Gastroesophageal sphincter (tissue), 3 donors: ENCODE data around the gene AQP6.

Experiments used
- EP300 ChIP-seq: sonication (generic); formaldehyde crosslinking; IDR thresholded peaks from one replicate; pipeline ENCODE4 v1.6.1; 2017; ENCODE audit warnings: antibody characterized with exemption, mild to moderate bottlenecking
- POLR2A ChIP-seq, 2 donors: fragments of 450-650 bp; IDR thresholded peaks; one replicate each; pipeline ENCODE4 v1.6.1; 2017; ENCODE audit warnings: antibody characterized with exemption in 2 of 2, mild to moderate bottlenecking in 2 of 2, moderate library complexity in 1 of 2
- TF ChIP-seq, protein P1 (sequence below), 4 experiments: fragments of 200-600 bp in 2 of 4; fragments of 450-650 bp in 2 of 4; sonication (generic) in 1 of 4; IDR thresholded peaks; one replicate each; pipeline ENCODE4 v1.5.1; 2017 to 2019; ENCODE audit warnings: antibody characterized with exemption in 4 of 4, mild to moderate bottlenecking in 2 of 4, moderate library complexity in 2 of 4

DNA sequence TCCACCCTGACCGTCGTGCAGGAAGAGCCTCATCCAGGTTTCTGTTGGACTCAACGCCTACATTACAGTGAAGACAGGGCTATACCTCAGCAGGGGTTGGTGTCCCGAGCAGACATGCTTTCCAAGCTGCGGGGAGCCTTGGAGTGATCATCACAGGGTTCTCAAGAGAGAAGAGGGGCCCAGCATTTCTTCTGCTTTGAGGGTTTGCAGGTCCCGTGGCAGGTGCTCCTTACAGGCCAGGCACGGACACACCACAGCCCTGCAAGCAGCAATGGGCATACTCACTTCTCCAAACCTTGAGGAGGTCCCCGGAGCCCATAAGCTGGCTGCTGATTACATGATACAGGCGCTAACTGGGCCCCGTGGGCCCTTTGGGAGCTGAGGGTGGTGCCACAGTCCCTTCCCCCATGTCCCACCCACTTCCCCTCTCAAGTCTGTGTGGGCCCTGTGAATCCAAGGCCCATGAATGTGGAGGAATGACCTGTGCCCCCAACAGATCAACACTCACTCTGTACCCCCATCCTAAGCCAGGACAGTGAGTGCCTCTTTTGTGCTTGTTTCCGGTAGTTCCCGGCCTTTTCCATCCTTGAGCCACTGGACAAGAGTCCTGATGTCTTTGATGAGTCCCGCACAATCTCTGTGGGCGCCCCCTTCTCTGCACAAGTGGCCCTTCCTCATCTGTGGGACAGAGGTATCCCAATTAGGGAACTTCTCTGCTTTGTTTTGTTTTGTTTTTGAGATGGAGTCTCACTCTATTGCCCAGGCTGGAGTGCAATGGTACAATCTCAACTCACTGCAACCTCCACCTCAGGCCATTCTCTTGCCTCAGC, 21.1 kb upstream of the AQP6 start:
- TF ChIP-seq, protein P1, sequence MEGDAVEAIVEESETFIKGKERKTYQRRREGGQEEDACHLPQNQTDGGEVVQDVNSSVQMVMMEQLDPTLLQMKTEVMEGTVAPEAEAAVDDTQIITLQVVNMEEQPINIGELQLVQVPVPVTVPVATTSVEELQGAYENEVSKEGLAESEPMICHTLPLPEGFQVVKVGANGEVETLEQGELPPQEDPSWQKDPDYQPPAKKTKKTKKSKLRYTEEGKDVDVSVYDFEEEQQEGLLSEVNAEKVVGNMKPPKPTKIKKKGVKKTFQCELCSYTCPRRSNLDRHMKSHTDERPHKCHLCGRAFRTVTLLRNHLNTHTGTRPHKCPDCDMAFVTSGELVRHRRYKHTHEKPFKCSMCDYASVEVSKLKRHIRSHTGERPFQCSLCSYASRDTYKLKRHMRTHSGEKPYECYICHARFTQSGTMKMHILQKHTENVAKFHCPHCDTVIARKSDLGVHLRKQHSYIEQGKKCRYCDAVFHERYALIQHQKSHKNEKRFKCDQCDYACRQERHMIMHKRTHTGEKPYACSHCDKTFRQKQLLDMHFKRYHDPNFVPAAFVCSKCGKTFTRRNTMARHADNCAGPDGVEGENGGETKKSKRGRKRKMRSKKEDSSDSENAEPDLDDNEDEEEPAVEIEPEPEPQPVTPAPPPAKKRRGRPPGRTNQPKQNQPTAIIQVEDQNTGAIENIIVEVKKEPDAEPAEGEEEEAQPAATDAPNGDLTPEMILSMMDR (IDR thresholded peaks at IDR 0.05) = no peak
- TF ChIP-seq EP300 = no peak
- TF ChIP-seq POLR2A (IDR thresholded peaks at IDR 0.05) = no peak
